ENCODE data around the gene MYL3.

GRCh38 chr3:46860810-46861604, 2.2 kb downstream of the MYL3 start:
- TF ChIP-seq CTCF (IDR thresholded peaks at IDR 0.05; ENCODE audit: low read depth, low read length, poor library complexity, severe bottlenecking) (no peak), EZH2phosphoT487 (IDR thresholded peaks at IDR 0.05; ENCODE audit: borderline replicate concordance, low read length) (no peak)

Measured in DOHH2 (cell line).